ENCODE data around the gene KLHL5.
A peak's percentile ranks its signal among the peaks of the same experiment; 100 is the strongest.

The KLHL5 gene

GRCh38 chr4:39044364-39044955, 17.6 kb upstream of the KLHL5 start:
- no peak for FAIRE-seq

DNA sequence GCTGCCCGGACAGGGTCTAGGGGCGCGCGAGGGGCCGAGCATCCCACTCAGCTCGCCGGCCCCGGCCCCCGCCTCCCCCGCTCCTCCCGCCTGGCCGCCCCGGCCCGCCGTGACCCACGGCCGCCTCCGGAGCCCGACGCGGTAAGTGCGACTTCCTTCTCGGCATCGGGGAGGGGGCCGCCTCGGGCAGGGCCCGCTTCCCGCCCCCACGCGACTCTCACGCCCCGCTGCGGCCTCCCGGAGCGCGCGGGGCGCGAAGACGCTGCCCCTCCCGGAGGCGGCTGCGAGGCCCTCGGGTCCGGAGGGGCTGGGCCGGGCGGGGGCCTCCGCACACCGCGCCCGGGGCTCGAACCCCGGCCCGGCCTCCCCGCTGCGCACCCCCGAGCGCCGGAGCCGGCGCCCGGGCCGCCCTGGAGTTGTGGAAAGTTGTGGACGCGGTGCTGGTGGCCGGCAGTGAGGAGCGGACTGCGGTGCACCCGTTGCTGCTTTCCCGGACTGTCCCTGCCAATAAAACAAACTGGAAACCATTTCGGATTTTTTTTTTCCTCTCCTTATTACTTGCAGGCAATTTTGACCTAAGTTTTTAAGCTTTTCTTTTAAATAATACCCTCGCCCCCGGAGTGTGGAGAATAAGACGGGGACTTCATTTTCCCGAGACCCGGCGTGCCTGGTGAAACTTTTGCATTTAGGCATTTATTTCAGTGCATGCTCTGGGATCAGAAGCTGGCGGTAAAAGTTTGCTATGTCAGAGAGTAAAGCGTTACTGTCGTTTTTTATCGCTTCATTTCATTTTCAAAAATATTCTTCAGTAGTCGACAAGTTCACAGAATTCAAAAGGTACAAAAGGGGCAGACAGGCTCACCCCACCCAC, 16.8 kb upstream of the KLHL5 start:
- no peak for FAIRE-seq

- no peak for FAIRE-seq
These were observed 16.2 kb upstream of the KLHL5 start for GRCh38 chr4:39045827-39046221.

DNA sequence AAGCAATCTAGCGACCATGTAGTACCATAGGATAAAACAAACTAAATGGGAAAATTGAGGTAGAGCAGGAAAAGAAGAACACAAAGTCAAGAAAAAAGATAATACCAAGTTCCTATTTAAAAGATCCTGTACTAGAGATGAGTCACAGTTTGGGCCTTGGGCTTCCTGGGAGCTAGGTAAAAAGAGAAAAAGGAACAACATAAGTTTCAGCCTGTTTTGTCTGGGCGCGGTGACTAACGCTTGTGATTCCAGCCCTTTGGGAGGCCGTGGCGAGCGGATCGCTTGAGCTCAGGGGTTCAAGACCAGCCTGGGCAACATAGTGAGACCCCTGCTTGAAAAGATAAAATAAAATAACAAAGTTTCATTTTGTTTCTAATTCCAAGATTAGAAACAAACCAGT, 15.8 kb upstream of the KLHL5 start:
- no peak for FAIRE-seq

- no peak for FAIRE-seq
These were observed 14.4 kb upstream of the KLHL5 start for GRCh38 chr4:39047681-39048080.

DNA sequence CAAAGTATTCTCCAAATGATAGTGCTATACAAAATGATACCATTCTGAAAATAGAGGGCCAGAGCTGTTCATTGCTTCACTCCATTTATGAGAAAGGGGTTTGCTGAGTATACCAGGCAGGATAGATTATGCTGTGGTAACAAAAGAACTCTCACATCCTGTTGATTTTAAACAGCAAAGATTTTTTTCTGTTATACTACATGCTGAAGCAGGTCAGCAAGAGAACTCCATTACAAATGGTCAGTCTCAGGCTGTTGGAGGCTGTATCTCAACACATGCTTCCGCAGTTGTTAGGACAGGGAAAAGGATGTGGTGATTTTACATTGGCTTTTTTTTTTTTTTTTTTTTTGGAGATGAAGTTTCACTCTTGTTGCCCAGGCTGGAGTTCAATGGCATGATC, 13.7 kb upstream of the KLHL5 start:
- FAIRE-seq: no peak

DNA sequence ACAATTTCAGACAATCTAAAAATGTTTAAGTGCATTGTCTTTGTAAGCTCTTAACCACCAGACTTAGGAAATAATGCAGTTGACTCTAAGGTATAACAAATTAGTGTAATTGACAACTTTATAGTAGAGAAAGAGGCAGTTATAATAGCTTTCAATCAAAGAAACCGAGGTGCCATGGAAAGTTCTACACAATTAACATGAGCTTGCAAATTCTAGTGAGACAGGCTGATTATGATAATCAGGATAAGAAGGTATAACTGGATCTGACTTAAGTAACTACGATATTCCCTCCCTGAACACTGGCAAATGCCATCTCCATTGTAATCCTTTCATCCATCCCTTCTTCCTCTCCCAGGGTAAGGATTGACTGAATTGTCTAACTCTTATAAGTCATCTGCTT, 11.4 kb upstream of the KLHL5 start:
- no peak for FAIRE-seq

DNA sequence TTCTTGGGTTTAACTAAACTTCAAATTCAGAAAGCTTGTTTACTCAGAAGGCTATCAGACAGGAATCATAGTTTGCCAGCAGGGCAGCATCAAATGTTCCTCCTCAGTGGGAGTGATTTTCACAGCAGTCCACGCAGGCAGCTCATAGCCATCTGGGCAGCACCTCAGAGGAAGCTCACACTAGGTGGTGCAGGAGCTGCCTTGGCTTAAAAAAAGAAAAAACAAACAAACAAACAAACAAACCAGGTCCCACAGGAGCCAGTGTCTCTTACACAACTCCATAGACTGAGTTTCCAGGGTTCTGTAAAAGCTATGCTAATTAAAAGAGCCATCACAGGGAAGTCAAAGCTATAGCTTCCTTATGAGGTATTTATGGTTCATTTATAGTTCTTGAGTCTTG, 10.5 kb upstream of the KLHL5 start:
- FAIRE-seq: no peak

- FAIRE-seq: no peak
These were observed 8.0 kb upstream of the KLHL5 start for GRCh38 chr4:39053983-39054382.

DNA sequence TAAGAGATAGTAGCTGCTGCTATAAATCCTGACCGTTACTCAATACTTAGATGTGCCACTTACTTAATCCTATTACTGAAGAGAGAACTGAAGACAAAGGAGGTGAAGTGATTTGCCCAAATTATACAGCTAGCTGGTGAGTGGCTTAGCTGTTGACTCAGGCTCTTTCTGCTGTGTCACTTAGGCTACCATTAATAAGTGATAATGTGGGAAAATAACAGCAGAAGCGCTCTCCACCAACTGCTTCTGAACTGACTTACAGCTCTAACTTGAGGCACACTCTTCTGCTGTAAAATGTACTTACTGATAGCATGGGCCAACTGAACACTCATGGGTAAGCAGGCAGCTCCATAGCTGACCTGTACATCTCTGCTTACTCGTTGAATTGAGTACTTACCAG, 7.5 kb upstream of the KLHL5 start:
- FAIRE-seq: peak; percentile 76

DNA sequence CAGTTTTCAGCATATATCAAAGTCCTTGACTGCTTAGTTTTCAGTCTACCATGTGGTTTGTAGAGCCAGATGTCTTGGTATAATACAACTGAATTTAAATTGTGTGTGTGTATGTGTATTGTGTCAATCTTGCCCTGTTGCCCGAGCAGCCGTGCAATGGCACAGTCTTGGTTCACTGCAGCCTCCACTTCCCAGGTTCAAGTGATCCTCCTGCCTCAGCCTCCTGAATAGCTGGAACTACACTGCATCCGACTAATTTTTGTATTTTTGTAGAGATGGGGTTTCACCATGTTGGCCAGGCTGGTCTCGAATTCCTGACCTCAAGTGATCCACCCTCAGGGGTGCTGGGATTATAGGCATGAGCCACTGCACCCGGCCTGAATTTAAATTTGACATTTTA, 6.0 kb upstream of the KLHL5 start:
- no peak for FAIRE-seq

DNA sequence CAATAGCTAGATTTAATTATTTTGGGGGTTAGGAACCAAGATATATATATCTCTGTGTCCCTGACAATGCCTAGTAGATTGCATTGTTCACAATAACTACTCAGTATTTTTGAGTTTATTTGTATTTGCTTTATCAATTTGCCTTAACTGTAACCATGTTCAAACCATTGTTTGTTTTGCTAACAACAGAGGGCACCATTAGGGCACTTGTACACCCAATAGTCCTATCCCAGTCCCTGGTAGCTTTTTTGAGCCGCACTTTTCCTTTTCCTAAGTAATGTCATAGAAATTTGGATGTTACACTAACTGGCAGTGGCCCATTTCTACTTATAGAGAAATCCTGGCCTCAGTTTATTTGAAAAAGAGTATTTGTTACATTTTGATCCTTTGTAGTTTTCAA, 575 bp upstream of the KLHL5 start:
- FAIRE-seq: no peak

GRCh38 chr4:39062770-39063097, 702 bp downstream of the KLHL5 start:
- no peak for FAIRE-seq

- no peak for FAIRE-seq
These were observed 1.4 kb downstream of the KLHL5 start for GRCh38 chr4:39063430-39063829.

- no peak for FAIRE-seq
These were observed 4.3 kb downstream of the KLHL5 start for GRCh38 chr4:39066371-39066770.

GRCh38 chr4:39067031-39067430, 5.0 kb downstream of the KLHL5 start:
- FAIRE-seq: no peak

DNA sequence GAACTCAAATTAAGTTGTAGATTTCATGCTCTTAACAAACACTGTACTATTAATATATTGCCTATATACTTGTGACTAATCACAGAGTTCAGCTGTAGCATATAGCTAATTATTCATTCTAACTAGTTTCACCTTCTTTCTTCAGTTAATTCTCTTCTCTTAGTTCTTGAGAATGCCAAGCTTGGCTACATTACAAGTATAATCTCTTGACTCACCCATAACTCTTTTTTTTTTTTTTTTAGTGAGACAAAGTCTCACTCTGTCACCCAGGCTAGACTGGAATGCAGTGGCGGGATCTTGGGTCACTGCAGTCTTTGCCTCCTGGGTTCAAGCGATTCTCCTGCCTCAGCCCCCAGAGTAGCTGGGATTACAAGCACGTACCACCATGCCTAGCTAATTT, 5.4 kb downstream of the KLHL5 start:
- peak; percentile 9 for FAIRE-seq

DNA sequence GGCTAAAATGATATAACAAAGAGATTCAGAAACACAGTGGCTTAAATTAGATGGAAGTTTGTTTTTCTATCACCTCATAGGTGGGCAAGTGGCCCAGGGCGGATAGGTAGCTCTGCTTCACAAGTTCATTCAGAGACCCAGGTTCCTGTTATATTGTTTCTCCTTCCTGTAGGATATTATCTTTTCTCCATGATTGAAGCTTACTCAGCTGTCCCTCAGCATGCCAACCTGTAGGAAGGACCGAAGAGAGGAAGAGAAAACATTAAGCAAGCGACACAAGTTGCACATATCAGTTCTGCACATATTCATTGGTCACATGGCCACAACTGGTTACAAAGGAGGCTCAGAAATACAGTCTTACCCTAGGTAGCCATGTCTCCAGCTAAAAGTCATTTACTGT, 6.9 kb downstream of the KLHL5 start:
- no peak for FAIRE-seq

- no peak for FAIRE-seq
These were observed 16.8 kb downstream of the KLHL5 start for GRCh38 chr4:39078829-39079228.

- FAIRE-seq: no peak
These were observed 21.1 kb downstream of the KLHL5 start for GRCh38 chr4:39083164-39083563.

DNA sequence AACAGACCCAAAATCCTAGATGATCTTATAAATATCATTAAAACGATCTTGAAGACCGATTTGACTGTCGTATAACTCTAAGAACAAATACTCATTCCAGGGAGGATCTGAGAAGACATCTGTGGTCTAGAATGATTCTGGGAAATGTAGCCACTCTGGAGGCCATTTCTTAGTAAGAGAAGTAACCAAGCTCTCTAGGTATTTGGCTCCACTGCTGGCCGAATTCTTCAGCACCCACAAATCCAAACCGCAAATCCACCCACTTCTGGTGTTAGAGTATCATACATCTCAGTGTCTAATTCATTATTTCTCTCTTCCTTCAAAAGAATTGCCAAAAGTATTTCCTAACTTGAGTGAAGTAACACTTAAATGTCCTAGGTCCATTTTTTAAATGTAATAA, 23.9 kb downstream of the KLHL5 start:
- no peak for FAIRE-seq

GRCh38 chr4:39096847-39097246, 34.8 kb downstream of the KLHL5 start:
- FAIRE-seq: no peak

DNA sequence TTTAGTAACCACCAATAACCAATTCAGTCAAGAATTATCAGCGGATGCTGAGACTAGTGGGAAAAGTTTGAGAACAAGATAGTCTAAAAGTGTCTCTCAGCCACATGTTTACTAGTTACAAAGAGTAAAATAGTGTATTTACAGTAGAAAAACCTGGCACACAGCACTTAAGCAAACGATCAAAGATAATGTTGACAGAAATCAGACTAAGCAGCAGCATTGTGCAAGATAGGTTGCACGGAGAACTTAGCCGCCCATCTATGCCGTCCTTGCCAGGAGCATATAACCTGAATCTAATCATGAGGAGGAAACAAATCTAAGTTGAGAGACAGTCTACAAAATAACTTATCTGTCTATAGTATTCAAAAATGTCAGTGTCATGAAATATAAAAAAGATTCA, 35.3 kb downstream of the KLHL5 start:
- FAIRE-seq: no peak

DNA sequence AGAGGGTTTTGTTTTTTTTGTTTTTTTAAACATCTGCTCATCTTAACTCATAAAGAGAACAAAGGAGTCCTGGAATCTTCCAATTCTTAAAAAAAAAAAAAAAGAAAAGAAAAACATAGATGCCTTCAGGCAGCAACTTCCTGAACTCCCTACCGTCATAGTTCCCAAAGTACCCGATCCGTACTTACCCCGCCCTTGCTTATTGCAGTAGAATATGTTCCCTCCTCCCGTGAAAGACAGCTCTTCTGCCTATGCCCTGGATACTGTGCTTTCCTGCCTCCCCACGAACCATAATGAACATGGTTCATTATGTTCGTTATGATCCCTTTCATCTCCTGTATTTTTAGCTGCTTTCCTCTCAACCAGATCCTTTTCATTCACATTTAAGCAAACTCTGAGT, 40.3 kb downstream of the KLHL5 start:
- FAIRE-seq: no peak

DNA sequence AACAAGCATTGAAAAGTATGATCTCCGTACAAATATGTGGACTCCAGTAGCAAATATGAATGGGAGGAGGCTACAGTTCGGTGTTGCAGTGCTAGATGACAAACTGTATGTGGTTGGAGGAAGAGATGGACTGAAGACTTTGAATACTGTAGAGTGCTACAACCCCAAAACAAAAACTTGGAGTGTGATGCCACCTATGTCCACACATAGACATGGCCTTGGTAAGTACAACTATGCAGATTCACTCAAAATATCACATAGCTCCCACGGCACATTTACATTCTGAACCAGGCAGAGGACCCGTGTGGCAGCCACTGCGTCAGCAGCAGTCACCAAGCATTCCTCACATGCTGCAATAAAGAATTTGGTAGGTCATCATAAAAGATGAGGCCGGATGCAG, 41.3 kb downstream of the KLHL5 start:
- no peak for FAIRE-seq

Data from islet of Langerhans (tissue), 1 donor.